Adrenal gland (tissue), 12 donors: ENCODE results near the gene YAF2. TPM values are rescaled to one million over a fixed set of nuclear protein-coding genes. Genes with fewer than 3 reads are reported as not detected.
"Not testable (repeated sequence)": the region's sequence is repeated elsewhere in the genome, so short reads cannot be mapped to it uniquely, and the experiment has no call there.

Experiments used
- DNase-seq, 7 donors: peaks; one replicate each; pipeline ENCODE4 v3.0.0-alpha.2; 2019 to 2020
- H3K27ac ChIP-seq, 5 donors: fragments of 200-600 bp; sonication (generic) in 4 of 5; 1 replicate in 3 of 5; 2 replicates in 2 of 5; pipeline versions ENCODE4 v1.5.1 to v1.8.0; 2016 to 2020; ENCODE audit warnings: mild to moderate bottlenecking in 1 of 5
- H3K27me3 ChIP-seq: fragments of 200-600 bp; 2 replicates; pipeline ENCODE4 v1.8.0; 2021
- H3K36me3 ChIP-seq, 2 donors: fragments of 200-600 bp; replicated peaks in 1 of 2; 1 replicate in 1 of 2; 2 replicates in 1 of 2; pipeline versions ENCODE4 v1.5.1 to v1.8.0; 2018 to 2022
- H3K4me1 ChIP-seq, 2 donors: fragments of 200-600 bp; replicated peaks in 1 of 2; 1 replicate in 1 of 2; 2 replicates in 1 of 2; pipeline versions ENCODE4 v1.5.1 to v1.8.0; 2018 to 2021
- H3K4me3 ChIP-seq, 4 donors: fragments of 200-600 bp; sonication (generic) in 3 of 4; one replicate each; pipeline ENCODE4 v1.5.1; 2016 to 2018
- H3K9me3 ChIP-seq, 3 donors: fragments of 200-600 bp; sonication (generic) in 1 of 3; replicated peaks in 1 of 3; 1 replicate in 2 of 3; 2 replicates in 1 of 3; pipeline versions ENCODE4 v1.5.1 to v1.8.0; 2016 to 2021
- POLR2A ChIP-seq, 2 donors: fragments of 450-650 bp; IDR thresholded peaks; one replicate each; pipeline ENCODE4 v1.6.1; 2017; ENCODE audit warnings: antibody characterized with exemption in 2 of 2, mild to moderate bottlenecking in 2 of 2, moderate library complexity in 1 of 2
- WGBS, 4 donors: extraction: QIAGEN DNeasy Blood & Tissue Kit in 2 of 4; methylation state at CpG; one replicate each; pipeline versions ENCODE4 v1.1.5 to v1.1.7; 2013 to 2017; 5-methylcytosine and 5-hydroxymethylcytosine counted together
- intact Hi-C, 2 donors: fragments of 100-400 bp; cut with DNase I; formaldehyde crosslinking; loops; one replicate each; pipeline versions ENCODE4 v1.14.1 to v1.15.0; 2022 to 2023
- polyA plus RNA-seq, 3 donors: library from polyadenylated mRNA; stranded (reverse); fragments of 200-250 nt in 2 of 3; fragments of 350-450 nt in 1 of 3; fragmentation: Illumina TruSeq in 1 of 3; extraction: RNeasy Lipid Tissue Mini Kit (QIAGEN cat#74804) in 1 of 3; gene quantifications; one replicate each; pipeline ENCODE4 v1.2.3, GENCODE V29; 2013 to 2014
- total RNA-seq, 9 donors: library from RNA; depleted of rRNA in 4 of 9; stranded (reverse); fragments of >200 nt in 4 of 9; fragments of 120-200 nt in 1 of 9; fragmentation: NEBNext Ultra II Directional in 1 of 9; extraction: Animal tissue kit (Norgen Biotek cat#: 25700) in 1 of 9; gene quantifications; one replicate each; pipeline versions ENCODE4 v1.1.0 to v1.2.4, GENCODE V29; 2013 to 2023
- TF ChIP-seq, protein P1 (sequence below), 6 experiments: fragments of 450-650 bp in 4 of 6; fragments of 200-600 bp in 2 of 6; sonication (generic) in 1 of 6; IDR thresholded peaks; 1 replicate in 5 of 6; 2 replicates in 1 of 6; pipeline versions ENCODE4 v1.5.1 to v1.8.0; 2016 to 2021; ENCODE audit warnings: antibody characterized with exemption in 6 of 6, mild to moderate bottlenecking in 2 of 6, moderate library complexity in 1 of 6
- donor health status: healthy with polysubstance abuse.
- donor health status: Bipolar disorder and iron deficiency.
- donor health status: DM: yes; HTN: yes; CAD: no.
- donor health status: DM: no; HTN: no; CAD: no.
- donor health status: DM: no; HTN: no; CAD: no.
- donor health status: DM: yes; HTN: yes; CAD: no.

Gene YAF2
- total and polyA plus RNA-seq, 12 donors = 10.4 to 39.2 (median 24.6) TPM

DNA sequence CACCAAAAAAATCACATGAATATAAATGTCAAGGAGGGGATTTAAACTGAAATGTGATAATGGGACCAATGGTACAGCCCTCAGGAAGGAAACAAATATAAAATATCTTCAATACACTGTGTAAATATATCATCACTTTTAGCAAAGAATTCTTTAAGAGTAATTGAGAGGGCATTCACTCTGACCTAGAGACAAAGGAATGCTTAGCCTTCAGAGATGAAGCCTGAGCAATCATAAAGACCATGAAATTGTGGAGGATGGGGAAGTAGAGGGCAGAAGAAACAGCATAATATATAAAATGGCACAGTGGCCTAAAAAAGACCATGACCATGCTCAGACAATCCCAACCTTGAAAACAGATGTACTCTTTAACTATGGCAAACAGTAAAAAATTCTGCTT lies 20.4 kb downstream of the YAF2 start:
- TF ChIP-seq, protein P1, sequence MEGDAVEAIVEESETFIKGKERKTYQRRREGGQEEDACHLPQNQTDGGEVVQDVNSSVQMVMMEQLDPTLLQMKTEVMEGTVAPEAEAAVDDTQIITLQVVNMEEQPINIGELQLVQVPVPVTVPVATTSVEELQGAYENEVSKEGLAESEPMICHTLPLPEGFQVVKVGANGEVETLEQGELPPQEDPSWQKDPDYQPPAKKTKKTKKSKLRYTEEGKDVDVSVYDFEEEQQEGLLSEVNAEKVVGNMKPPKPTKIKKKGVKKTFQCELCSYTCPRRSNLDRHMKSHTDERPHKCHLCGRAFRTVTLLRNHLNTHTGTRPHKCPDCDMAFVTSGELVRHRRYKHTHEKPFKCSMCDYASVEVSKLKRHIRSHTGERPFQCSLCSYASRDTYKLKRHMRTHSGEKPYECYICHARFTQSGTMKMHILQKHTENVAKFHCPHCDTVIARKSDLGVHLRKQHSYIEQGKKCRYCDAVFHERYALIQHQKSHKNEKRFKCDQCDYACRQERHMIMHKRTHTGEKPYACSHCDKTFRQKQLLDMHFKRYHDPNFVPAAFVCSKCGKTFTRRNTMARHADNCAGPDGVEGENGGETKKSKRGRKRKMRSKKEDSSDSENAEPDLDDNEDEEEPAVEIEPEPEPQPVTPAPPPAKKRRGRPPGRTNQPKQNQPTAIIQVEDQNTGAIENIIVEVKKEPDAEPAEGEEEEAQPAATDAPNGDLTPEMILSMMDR (IDR thresholded peaks at IDR 0.05) = no peak
- no peak for TF ChIP-seq POLR2A (IDR thresholded peaks at IDR 0.05)
- H3K36me3 ChIP-seq = no peaks in the 10 kb centered on the region

DNA sequence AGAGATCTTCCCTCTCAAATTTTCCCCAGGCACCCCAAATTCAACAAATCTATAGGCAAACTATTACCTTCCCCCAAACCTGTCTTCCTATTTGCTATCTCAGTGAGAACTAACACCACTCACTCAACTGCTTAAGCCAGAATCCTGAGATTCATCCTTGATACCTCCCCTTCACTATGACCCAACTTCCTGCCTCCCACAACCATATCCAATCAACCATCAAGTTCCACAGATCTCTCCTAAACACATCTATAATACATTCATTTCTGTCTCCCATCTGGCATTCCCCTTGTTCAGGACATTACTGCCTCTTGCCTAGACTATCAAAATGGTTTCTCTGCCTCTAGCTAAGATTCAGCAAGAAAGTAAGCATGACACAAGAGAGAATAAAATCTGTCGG lies 21.3 kb downstream of the YAF2 start:
- no peak for TF ChIP-seq POLR2A (IDR thresholded peaks at IDR 0.05)
- TF ChIP-seq, protein P1 (IDR thresholded peaks at IDR 0.05) = no peak
- H3K4me3 ChIP-seq = no peak overlapping the region
- intact Hi-C loops = no loop called here
- H3K9me3 ChIP-seq = no peaks in the 10 kb centered on the region
- no peak overlapping the region for H3K27ac ChIP-seq
- no peaks in the 10 kb centered on the region for H3K36me3 ChIP-seq
- 92 to 98% (median 95%) methylated on average over 1 of the region's 1 CpG for WGBS, 4 donors
- no peak for DNase-seq
- no peaks in the 10 kb centered on the region for H3K27me3 ChIP-seq
- H3K4me1 ChIP-seq = peaks cover 0 to 20% of the 10 kb centered on the region in 2 donors

More for the DNA sequence above, 20.4 kb downstream of the YAF2 start:
- H3K27ac ChIP-seq = no peak overlapping the region
- H3K9me3 ChIP-seq = no peaks in the 10 kb centered on the region
- no peaks in the 10 kb centered on the region for H3K27me3 ChIP-seq
- intact Hi-C loops = no loop called here
- H3K4me1 ChIP-seq = peaks cover 0 to 20% of the 10 kb centered on the region in 2 donors
- DNase-seq = no peak
- no peak overlapping the region for H3K4me3 ChIP-seq

DNA sequence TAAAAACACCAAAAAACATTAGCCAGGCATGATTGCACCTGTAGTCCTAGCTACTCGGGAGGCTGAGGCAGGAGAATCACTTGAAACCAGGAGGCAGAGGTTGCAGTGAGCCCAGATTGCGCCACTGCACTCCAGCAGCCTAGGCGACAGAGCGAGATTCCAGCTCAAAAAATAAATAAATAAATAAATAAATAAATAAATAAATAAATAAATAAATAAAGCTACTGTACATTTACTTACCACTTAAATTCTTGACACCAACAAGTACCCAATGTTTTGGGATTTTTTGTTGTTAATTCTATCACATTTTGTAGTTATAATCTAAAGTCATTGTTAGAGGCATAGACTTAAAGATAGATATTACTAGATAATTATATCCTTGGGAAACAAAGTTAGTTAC lies 22.3 kb downstream of the YAF2 start:
- WGBS, 4 donors = 92 to 100% (median 98%) methylated on average over 4 of the region's 4 CpGs
- H3K36me3 ChIP-seq, H3K9me3 ChIP-seq, intact Hi-C loops, DNase-seq, H3K4me3 ChIP-seq, H3K27ac ChIP-seq, H3K27me3 ChIP-seq: not testable (repeated sequence)
- H3K4me1 ChIP-seq = peaks cover 0 to 20% of the 10 kb centered on the region in 2 donors

DNA sequence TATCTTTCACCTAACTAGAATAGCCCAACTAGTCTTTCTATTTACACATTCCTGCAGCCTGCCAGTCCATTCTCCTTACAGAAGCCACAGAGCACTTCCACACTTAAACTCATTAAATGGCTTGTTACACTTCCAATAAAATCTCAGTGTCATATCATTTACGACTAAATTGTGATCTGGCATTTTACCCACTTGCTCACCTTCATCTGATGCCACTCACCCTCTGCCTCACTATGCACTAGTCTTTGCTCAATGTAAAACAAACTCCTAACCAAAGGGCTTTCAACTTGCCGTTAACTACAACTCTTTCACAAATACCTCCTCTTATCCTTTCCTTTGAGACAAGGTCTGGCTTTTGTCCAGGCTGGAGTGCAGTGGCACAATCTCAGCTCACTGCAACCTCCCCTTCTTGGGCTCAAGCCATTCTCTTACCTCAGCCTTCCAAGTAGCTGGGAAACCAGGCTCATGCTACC lies 24.1 kb downstream of the YAF2 start:
- no peak overlapping the region for H3K4me3 ChIP-seq
- peaks cover 0 to 6% of the 10 kb centered on the region in 2 donors for H3K36me3 ChIP-seq
- H3K4me1 ChIP-seq = peaks cover 0 to 20% of the 10 kb centered on the region in 2 donors
- intact Hi-C loops = no loop called here
- WGBS, 4 donors = 32 to 44% (median 39%) methylated on average over 2 of the region's 2 CpGs
- TF ChIP-seq, protein P1 (IDR thresholded peaks at IDR 0.05) = no peak
- no peak for TF ChIP-seq POLR2A (IDR thresholded peaks at IDR 0.05)
- no peaks in the 10 kb centered on the region for H3K9me3 ChIP-seq
- peak; percentile 63 to 90 (median 83) for DNase-seq
- H3K27me3 ChIP-seq = no peaks in the 10 kb centered on the region
- H3K27ac ChIP-seq = peak overlapping the region in 2 of 5 donors; percentile 19 to 29

DNA sequence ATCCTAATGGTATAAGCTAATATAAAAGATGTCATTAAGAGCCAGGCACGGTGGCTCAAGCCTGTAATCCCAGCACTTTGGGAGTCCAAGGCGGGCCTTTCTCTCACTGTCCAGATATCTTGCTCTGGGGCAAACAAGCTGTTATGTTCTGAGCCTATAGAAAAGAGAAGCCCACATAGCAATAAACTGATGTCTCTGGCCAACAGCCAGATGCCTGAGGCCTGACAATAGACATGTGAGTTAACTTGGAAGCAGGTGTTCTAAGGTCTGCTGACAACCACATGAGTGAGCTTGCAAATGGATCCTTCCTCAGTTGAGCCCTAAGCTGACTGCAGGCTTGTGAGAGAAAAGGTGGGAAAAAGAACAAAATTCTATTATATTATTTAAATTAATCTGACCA lies 25.0 kb downstream of the YAF2 start:
- Histone ChIP-seq H3K9me3 (no peaks in the 10 kb centered on the region), H3K36me3 (peaks cover 0 to 10% of the 10 kb centered on the region in 2 donors), H3K27ac (no peak overlapping the region), H3K4me1 (peaks cover 0 to 20% of the 10 kb centered on the region in 2 donors), H3K4me3 (no peak overlapping the region), H3K27me3 (no peaks in the 10 kb centered on the region)
- no peak for DNase-seq
- TF ChIP-seq, protein P1 (IDR thresholded peaks at IDR 0.05) = no peak
- TF ChIP-seq POLR2A (IDR thresholded peaks at IDR 0.05) = no peak
- 93 to 100% (median 94%) methylated on average over 2 of the region's 2 CpGs for WGBS, 4 donors
- intact Hi-C loops = no loop called here
